ENCODE measurements around the gene NSDHL.
A peak's percentile ranks its signal among the peaks of the same experiment; 100 is the strongest.
"Not testable (repeated sequence)": the region's sequence is repeated elsewhere in the genome, so short reads cannot be mapped to it uniquely, and the experiment has no call there.

The NSDHL gene

GRCh38 chrX:152893980-152894610 is 63.2 kb downstream of the NSDHL start:
- DNase-seq (ENCODE audit: low read depth in 3 of 3, low spot score in 1 of 3) = no peak

GRCh38 chrX:152895121-152895520 is 64.3 kb downstream of the NSDHL start:
- DNase-seq (ENCODE audit: low read depth in 3 of 3, low spot score in 1 of 3) = no peak

- no peak for DNase-seq (ENCODE audit: low read depth in 3 of 3, low spot score in 1 of 3)
Measured at GRCh38 chrX:152895724-152896420, 65.0 kb downstream of the NSDHL start.

- DNase-seq (ENCODE audit: low read depth in 3 of 3, low spot score in 1 of 3) = no peak
Measured at GRCh38 chrX:152896450-152896849, 65.6 kb downstream of the NSDHL start.

GRCh38 chrX:152897222-152898131 is 66.6 kb downstream of the NSDHL start, which contains the start of gene ZNF185:
Gene ZNF185, plus strand, starts transcription at chrX:152898067. Its CDS starts 16,423 bp downstream, at chrX:152914490.
- no peak for DNase-seq (ENCODE audit: low read depth in 3 of 3, low spot score in 1 of 3)

- DNase-seq (ENCODE audit: low read depth in 3 of 3, low spot score in 1 of 3) = no peak
Measured at GRCh38 chrX:152898442-152898841, 67.6 kb downstream of the NSDHL start.

- no peak for DNase-seq (ENCODE audit: low read depth in 3 of 3, low spot score in 1 of 3)
Measured at GRCh38 chrX:152899111-152899873, 68.4 kb downstream of the NSDHL start.

- DNase-seq (ENCODE audit: low read depth in 3 of 3, low spot score in 1 of 3) = no peak
Measured at GRCh38 chrX:152899874-152900719, 69.2 kb downstream of the NSDHL start.

GRCh38 chrX:152900937-152901445 is 70.1 kb downstream of the NSDHL start:
- no peak for DNase-seq (ENCODE audit: low read depth in 3 of 3, low spot score in 1 of 3)

GRCh38 chrX:152901816-152902501 is 71.1 kb downstream of the NSDHL start:
- no peak for DNase-seq (ENCODE audit: low read depth in 3 of 3, low spot score in 1 of 3)

GRCh38 chrX:152902502-152902820 is 71.6 kb downstream of the NSDHL start:
- no peak for DNase-seq (ENCODE audit: low read depth in 3 of 3, low spot score in 1 of 3)

GRCh38 chrX:152903589-152903988 is 72.7 kb downstream of the NSDHL start:
- no peak for DNase-seq (ENCODE audit: low read depth in 3 of 3, low spot score in 1 of 3)

GRCh38 chrX:152904151-152905080 is 73.6 kb downstream of the NSDHL start:
- peak in 1 of 3 donors; percentile 5 for DNase-seq (ENCODE audit: low read depth in 3 of 3, low spot score in 1 of 3)

- no peak for DNase-seq (ENCODE audit: low read depth in 3 of 3, low spot score in 1 of 3)
Measured at GRCh38 chrX:152905081-152905420, 74.2 kb downstream of the NSDHL start.

- DNase-seq (ENCODE audit: low read depth in 3 of 3, low spot score in 1 of 3) = no peak
Measured at GRCh38 chrX:152907084-152907651, 76.3 kb downstream of the NSDHL start.

- DNase-seq (ENCODE audit: low read depth in 3 of 3, low spot score in 1 of 3) = no peak
Measured at GRCh38 chrX:152908486-152908885, 77.6 kb downstream of the NSDHL start.

- not testable (repeated sequence) for DNase-seq (ENCODE audit: low read depth in 3 of 3, low spot score in 1 of 3)
Measured at GRCh38 chrX:152910018-152910417, 79.2 kb downstream of the NSDHL start.

- DNase-seq (ENCODE audit: low read depth in 3 of 3, low spot score in 1 of 3) = no peak
Measured at GRCh38 chrX:152912106-152912505, 81.2 kb downstream of the NSDHL start.
